Fibroblast of skin of left biceps (primary cell): ENCODE measurements around the gene PLCB1.
A peak's percentile ranks its signal among the peaks of the same experiment; 100 is the strongest.
"Not testable (repeated sequence)": the region's sequence is repeated elsewhere in the genome, so short reads cannot be mapped to it uniquely, and the experiment has no call there.

Experiments used
- DNase-seq, 2 experiments: peaks; one replicate each; pipeline ENCODE4 v3.0.0-alpha.2; 2013; ENCODE audit warnings: low read depth in 2 of 2

The PLCB1 gene

DNA sequence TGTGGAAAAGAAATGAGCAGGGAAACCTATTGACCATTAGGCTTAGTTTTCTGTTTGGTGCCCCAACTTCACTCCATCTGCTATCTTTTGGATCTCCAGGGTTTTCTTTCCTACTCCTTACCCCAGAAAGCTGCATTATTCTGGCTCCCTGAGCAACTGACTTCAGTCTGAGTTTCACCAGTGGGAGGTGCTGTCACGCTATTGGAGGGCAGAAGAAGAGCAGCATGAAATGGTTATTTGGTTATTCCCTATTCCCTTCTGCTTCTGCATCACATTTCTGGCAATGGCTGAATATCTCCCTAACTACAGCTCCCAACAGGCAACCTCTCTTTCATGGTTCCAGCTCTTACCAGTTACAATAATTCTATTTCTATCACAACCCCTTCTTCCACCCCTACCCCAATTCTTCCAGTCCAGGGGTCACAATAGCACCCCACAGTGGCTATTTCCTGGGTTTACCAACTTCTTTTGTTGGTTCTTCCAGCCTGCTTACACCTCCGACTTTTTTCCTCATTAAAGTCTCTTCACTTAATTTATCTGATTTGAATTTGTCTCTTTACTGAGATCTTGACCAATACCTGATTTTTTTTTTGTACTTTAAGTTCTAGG, 311.5 kb downstream of the PLCB1 start:
- DNase-seq, result no peak

DNA sequence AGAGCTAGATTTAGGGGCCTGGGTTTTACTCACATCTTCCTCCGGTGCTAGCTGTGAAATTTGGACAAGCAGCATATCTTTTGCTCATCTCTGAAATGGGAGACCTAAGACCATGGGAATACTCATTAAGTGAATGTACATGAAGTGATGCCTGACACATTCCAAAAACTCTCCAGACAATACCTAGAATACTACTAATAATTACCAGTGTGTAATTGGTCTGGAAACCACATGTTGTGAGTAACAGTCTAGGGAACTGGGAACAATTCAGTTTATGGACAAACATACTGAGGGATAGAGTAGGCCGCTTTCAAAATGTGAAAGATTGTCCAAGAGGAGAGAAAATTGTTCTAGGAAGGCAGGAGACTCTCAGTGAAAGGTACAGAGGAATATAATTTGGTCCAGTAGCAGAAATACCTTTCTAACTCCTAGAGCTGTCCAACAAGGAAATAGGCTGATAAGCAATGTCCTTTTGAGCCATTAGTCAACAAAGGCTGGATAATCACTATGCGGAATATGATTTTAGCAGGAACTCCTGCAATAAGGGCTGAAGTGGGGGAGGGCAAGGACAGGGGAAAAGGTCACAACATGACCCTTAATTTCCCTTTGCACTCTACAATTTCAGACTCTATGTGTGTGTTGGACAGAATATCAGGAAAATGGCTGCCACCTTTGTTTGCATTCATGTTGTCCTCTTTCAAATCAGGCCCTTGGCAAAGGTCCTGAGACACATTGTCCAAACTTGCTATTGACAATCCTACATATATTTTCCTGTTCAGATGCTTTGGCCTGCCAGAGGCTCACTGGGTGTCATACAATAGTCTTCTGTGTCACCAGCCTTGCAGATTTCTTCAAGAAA, 315.4 kb downstream of the PLCB1 start:
- DNase-seq, result no peak

DNA sequence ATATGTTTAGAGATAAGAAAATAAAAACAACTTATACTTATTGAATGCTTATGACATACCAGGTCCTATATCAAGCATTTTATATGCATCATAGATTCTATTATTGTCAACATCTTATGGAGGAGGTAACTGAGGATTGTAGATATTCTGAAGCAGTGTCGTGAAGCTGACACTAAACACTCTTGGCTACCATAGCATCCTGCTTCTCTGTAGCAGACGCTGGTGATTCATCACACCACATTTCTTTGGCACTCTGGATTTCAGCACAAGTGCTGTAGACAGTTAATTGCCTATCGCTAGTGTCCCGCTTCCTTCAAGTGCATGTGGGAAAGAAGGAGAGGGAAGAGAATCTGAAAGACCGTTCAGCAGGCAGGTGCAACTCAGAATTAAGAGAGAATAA, 317.1 kb downstream of the PLCB1 start:
- no peak for DNase-seq

DNA sequence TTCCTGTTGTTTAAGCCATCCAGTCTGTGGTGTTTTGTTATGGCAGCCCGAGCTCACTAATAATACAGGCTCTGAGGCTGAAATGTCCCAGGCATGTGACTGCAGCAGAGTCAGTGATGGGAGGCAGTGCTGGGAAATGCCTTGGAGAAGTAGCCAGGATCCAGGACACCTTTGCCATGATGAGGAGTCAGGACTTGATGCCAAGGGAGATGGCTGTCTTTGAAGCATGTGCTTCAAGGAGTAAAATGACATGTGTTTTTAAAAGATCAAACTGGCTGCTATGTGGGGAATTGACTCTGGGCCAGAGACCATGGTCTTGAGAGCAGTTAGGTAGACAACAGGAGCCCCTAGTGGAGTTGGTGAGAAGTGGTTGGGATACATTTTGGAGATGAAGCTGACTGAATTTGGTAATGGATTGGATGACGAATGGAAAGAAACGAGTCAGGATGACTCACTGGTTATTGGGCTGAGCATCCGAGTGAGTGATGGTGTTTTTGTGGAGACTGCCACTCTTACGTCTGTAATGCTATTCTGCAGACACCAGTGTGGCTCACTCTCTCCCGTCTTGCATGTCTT, 322.2 kb downstream of the PLCB1 start:
- peak; percentile 76 to 77 for DNase-seq

DNA sequence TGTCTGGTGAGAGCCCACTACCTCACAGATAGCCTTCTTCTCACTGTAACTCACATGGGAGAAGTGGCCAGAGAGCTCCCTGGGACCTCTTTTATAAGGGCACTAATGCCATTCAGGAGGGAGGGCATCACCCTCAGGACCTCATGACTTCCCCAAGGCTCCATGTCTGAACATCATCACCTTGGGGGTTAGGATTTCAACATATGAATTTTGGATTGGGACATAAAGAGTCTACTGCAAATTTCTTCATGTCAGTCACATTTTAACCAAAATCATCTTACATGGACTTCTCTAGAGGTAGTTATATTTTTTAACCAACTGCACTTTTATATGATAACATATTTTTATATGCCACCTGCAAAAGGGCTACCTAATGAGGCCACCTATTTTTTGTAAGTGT, 324.7 kb downstream of the PLCB1 start:
- DNase-seq, result no peak

DNA sequence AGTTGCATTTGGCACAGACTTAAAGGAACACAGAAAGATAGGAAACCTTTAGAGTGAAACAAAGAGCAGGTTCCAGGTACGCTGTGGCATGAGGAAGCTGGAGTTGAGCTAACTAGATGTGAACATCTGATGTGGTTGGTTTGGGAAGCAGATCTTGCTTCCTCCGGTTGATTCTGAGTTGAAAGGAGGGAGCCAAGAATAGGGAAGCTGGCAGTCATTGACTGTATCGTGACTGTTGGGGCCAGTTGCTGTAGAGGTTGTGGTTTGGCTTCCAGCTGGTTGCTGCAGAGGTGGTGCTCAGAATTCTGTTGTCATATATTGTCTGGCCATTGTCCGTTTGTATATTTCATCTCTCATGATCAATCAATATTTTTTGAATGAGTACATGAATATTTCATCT, 325.9 kb downstream of the PLCB1 start:
- no peak for DNase-seq

DNA sequence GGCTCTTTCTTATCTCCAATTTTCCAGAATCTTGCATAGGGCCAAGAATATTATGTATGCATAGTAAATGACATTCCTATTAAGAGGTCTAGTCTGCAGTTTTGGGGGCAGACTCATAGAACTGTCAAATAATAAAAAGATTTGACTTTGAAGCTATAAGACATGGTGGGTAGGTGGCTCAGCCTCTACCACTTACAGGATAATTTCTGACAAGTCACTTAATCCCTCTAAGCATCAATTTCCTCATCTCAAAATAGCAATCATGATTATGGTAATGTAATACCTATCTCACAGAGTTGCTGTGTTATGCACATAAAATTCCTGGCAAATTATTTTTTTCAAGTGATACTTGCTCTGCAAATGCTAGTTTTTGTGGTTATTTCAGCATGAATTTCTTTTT, 329.1 kb downstream of the PLCB1 start:
- no peak for DNase-seq

DNA sequence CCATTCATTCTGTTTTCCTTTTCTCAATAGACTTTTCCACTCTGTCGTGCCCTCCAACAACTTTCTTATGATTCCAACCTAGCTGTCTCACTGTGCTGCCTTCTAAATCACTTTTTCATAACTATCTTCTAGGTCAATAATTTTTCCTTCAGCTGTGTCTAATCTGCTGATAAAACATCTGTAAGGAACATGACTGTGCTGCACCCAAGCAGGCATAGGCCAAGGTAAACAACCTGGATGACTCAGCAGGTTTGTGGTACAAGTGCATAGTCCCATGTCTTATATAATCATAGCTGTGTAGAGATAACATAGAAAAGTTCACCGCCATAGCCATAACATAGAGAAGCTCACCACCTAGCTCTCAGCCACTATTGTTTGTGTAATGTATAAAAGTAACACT, 332.3 kb downstream of the PLCB1 start:
- DNase-seq, result no peak

DNA sequence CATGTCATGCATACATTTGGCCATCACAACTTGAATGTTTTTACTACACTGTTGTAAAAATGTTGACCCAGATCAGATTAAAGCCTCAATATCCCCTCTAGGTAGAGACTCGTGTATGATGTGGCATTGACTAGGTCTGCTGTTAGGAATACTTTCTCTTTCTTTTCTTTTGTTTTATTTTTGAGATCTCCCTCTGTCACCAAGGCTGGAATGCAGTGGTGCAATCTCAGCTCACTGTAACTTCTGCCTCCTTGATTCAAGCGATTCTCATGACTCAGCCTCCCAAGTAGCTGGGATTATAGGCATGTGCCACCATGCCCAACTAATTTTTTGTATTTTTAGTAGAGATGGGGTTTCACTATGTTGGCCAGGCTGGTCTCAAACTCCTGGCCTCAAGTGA, 334.7 kb downstream of the PLCB1 start:
- not testable (repeated sequence) for DNase-seq

DNA sequence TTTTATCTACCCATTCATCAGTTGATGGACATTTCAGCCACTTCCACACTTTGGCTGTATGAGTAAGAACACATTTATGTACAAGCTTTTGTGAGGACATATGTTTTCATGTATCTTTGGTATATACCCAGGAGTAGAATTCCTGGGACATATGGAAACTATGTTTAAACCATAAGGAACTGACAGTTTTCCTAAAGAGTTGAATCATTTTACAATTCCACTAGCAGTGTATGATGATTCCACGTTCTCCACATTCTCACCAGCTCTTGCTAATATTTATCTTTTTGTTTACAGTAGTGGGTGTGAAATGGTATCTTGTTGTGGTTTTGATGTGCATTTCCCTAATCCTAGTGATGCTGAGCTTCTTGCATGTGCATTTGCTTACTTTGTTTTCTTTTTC, 338.1 kb downstream of the PLCB1 start:
- peak; percentile 49 to 50 for DNase-seq

DNA sequence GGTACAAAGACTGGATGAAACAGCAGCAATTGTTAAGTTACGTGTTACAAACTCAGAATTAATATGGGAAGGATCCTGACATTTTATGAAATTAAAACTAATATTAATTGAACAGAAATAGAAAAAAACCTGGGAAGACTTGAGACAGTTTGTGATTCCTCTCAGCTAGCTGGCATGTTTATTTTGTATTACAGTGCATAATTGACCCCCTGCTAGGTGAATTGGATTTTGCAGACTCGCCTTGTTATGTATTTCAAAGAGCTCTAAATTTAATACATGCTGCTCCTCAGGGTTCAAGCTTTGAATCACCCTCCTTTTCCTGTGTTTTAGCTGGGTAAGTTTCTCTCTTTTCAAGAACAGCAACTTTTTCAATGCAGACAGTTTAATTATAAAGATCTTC, 339.4 kb downstream of the PLCB1 start:
- no peak for DNase-seq

DNA sequence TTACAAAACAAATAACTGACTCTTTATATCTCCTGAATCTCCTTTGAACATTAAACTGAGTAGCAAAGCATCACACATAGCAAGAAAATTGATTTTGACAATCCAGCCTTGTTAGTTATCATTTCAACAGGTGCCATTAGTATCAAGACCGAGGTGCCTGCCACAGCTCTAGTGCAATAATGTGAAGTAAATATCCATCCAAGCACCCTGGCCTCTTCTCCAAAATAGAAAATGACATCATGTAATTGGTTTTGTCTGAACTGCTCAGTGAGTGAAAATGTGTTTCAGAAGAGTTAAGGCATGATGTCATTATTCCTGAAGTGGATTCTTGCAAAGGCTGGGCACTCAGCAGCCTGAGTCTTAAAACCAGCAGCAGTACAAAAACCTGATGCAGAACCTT, 341.4 kb downstream of the PLCB1 start:
- no peak for DNase-seq

DNA sequence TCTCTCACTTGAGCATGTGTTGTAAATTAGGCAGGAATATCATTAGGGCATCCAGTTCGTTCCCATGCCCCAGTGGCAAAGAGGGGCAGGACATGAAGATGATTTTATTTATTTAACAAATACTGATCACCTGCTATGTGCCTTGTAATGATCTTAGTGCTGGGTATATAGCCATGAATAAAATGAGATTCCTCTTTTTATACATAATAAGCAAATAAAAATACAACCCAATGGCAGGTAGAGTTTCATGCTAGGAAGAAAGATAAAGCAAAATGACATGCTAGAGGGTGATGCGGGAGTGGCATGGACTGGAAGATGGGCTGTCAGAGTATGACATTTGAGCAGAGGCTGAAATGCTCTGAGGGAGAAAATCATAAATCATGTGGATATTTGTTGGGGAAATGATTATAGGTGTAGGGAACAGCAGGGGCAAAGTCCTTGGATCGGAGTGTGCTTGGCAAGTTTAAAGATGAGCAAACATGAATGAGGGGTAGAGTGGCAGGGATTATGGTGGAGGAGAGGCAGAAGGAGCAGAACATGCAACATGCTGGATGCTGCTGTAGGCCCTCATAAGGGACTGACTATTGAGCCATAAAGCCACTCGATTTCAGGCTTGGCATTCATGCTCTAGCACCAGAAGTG, 342.1 kb downstream of the PLCB1 start:
- no peak for DNase-seq

DNA sequence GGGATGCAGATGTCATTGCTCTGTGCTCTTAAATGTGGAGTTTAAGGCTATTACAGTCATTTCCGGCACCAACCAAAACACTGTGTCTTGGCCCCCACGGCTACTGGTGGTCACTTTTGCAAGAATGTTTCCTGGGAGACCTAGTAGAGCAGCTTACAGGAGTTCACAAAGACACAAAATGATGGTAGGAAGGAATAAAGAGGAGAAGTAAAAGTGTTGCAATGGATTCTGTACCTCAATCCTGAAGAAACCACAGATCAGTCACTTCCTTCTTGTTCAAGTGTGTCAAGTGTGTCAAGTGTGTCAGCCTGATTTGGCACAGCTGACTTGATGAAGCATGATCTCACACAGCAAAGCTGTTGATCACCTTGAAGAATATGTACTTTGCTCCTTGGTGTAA, 344.0 kb downstream of the PLCB1 start:
- DNase-seq, result no peak

DNA sequence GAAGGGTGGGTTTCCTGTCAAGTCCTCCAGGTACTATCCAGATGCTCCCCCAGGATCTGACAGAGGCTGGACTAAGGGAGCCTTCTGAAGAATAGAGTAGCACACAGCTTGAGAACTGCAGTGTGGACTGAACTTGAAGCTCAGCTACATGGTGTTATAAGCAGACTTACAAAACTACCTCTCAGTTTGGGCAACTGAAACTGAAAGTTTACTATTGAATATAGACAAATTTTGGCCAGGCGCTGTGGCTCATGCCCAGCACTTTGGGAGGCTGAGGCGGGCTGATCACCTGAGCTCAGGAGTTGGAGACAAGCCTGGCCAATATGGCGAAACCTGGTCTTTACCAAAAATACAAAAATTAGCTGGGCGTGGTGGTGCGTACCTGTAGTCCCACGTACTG, 348.5 kb downstream of the PLCB1 start:
- DNase-seq, result no peak

DNA sequence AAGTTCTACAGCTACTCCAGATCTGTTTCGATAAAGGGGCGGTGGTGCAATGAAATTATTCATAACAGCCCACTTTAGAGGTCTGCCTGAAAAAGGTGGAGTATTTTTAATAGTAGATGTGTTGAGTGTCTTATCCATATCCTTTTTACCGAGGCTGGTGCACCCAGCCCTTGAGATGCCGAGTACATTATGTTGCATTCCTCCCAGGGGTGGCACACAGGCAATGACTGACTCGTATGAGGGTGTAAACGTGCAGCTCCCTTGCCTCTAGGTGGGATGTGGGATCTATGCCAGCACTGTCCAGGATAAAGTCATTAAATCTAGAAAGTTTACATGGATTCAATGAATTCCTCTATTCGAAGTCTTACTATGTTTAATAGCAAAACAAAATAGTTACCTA, 355.6 kb downstream of the PLCB1 start:
- DNase-seq, result no peak

DNA sequence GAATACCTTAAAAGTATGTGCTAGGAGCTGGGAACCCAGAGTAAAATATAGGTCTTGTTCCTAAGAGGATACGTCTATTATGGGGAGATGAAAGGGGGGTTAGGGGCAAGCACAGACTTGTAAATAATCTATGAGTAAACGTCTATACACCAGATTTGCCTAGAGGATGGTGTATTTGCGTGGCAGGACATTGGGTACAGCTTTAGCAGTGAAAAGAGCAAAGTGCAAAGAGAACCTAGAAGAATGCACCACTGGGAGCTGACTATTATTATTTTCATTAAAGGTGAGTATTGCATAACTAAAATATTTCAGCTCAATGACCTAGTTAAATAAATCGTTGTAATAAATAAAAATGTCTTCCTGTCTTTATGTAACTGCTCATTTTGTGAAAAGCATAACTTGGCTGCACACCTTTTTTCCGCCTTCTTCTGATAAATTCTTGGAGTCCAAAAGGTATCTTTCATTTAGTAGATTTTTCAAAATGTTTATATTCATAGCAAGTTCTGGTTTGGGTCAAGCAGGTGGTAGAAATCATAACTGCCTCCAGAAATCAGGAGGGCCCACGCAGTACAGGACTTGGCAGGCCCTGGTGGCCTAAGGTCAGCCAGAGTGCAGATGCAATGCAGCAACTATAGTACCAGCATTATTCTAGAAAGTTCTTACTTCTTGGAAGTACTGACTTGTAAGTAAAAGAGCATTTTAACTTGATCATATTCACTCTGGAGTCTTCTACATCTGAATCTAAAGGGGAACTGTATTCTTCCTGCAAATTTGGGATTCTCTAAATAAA, 357.2 kb downstream of the PLCB1 start:
- DNase-seq, result no peak

DNA sequence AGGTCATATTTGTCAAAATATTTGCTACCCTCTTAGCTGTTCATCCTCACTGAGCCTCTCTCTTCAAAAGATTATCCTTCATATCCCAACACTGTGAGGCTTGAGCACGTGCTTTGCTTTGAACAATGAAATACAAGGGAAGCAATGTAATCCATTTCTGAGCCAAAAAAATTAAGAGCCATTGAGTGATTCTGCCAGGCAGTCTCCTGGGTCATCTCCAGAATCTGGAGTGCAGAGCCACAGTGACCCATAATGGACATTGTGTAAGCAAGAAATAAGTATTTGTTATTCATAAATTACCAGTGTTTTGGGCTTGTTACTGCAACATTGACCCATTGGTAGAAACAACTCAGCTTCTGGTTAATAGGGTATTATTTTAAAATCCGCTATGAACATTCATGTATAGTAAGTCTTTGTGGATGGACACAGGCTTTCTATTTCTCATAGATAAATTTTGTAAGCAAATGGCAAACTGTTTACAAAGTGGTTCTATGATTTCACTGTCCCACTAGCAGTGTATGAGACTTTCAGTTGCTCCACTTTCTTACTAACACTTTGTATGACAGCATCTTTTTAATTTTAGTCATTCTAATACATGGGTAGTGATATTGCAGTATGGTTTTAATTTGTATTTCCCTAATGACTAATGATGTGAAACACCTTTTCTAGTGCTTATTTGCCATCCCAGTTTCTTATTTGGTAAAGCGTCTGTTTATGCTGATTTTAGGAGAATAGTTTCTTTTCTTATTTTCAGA, 358.2 kb downstream of the PLCB1 start:
- no peak for DNase-seq

DNA sequence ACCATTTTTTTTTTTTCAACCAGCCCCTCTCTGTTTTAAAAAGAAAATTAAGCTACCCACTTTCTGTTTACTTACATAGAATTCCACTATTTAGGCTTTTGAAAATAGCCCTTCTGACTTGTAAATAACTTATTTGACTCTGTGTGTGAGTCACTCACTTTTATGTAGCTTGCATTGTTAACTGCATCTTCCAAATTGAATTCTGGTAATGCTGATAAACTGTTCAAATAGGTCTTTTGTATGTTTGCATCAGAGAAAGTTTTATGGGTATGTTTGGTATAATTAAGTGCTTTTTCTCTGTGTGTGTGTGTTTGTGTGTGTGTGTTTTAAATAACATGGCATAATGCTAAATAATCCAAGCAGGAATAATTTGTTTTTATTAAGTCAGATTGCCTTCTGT, 360.1 kb downstream of the PLCB1 start:
- DNase-seq, result no peak

DNA sequence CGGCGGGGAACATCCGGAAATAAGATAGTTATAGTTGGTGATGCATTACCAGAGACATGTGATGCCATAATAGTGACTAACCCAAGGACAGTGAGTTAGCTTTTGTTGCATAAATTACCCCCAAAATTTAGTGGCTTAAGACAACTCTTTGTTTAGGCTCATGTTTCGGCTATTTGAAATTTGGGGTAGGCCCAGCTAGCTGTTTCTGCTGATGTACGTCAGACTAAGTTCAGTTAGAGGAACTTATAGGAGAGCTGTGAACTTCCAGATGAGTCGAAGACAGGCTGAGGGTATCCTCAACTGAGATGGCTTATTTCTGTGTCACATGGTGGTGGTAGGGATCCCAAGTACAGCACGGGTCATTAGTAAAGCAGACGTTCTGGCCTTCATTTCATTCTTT, 366.5 kb downstream of the PLCB1 start:
- DNase-seq, result no peak

DNA sequence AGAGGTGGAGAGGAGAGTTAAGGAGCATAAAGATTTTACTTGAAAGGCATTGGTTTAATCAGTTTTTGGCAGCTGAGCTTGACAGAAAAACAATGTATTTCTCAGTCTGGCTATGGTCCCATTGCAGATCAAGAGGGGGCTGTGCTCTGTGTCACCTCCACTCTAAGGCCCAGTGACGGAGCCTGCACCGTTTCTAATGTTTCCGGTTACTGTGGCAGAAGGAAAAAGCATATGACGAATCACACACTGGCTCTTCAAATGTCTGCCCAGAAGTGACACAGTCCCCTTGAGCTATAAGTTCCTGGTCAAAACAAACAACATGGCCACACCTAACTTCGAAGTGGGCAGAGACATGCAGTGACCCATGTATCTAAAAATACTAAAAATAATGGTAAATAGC, 372.0 kb downstream of the PLCB1 start:
- DNase-seq, result no peak
